IMR-90 (cell line): ENCODE data around the gene TTC23L.

Source experiments
- CEBPB ChIP-seq: IDR thresholded peaks from 2 replicates; pipeline ENCODE4 v1.6.1; 2012; ENCODE audit warnings: low read depth, low read length, improper control_type of control experiment
- SMC3 ChIP-seq: fragments of 150-350 bp; IDR thresholded peaks from 2 replicates; pipeline ENCODE4 v1.6.1; 2016; ENCODE audit warnings: low read depth, mild to moderate bottlenecking, antibody characterized with exemption, low read length, moderate library complexity
- TF ChIP-seq, protein P1 (sequence below): conservative IDR thresholded peaks from 2 replicates; pipeline ENCODE4 v1.5.1; 2012; ENCODE audit warnings: mild to moderate bottlenecking, low read depth, low read length, improper control_type of control experiment

DNA sequence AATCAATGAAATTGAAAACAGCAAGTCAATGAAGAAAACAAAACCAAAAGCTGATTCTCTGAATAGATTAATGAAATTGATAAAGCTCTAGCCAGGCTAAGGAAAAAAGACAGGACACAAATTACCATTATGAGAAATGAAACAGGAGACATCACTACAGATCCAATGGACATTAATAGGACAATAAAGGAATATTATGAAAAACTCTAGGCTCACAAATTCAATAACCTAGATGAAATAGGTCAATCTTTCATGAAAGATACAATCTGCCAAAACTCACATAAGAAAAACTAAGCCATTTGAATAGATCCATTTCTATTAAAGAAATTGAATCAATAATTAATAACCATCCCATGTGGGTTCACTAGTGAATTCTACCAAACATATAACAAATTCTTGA, 37.3 kb downstream of the TTC23L start:
- TF ChIP-seq CEBPB (no peak), SMC3 (no peak)
- TF ChIP-seq, protein P1, sequence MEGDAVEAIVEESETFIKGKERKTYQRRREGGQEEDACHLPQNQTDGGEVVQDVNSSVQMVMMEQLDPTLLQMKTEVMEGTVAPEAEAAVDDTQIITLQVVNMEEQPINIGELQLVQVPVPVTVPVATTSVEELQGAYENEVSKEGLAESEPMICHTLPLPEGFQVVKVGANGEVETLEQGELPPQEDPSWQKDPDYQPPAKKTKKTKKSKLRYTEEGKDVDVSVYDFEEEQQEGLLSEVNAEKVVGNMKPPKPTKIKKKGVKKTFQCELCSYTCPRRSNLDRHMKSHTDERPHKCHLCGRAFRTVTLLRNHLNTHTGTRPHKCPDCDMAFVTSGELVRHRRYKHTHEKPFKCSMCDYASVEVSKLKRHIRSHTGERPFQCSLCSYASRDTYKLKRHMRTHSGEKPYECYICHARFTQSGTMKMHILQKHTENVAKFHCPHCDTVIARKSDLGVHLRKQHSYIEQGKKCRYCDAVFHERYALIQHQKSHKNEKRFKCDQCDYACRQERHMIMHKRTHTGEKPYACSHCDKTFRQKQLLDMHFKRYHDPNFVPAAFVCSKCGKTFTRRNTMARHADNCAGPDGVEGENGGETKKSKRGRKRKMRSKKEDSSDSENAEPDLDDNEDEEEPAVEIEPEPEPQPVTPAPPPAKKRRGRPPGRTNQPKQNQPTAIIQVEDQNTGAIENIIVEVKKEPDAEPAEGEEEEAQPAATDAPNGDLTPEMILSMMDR: no peak
